Activated B cell treated with CpG ODN at 0.5 μM for 24 hours (primary cell): ENCODE data around the gene SYNE3. TPM values are rescaled to one million over a fixed set of nuclear protein-coding genes. Genes with fewer than 3 reads are reported as not detected.
A peak's percentile ranks its signal among the peaks of the same experiment; 100 is the strongest.

Experiments used
- ATAC-seq: fragments of 200-7000 bp; cut with Tn5 transposase; one replicate; pipeline ENCODE4 v1.10.0; 2021; ENCODE audit warnings: low read depth, mild to moderate bottlenecking, moderate library complexity
- CTCF ChIA-PET: fragments of 350-600 bp; sonication (Branson Sonifier 250); formaldehyde crosslinking; loops from one replicate; lab custom pipeline; 2021; ENCODE audit warnings: antibody characterized with exemption; lab: Charles Lee
- POLR2A ChIA-PET: fragments of 350-600 bp; sonication (Branson Sonifier 250); formaldehyde crosslinking; loops from one replicate; lab custom pipeline; 2021; ENCODE audit warnings: antibody characterized with exemption; lab: Charles Lee
- DNase-seq: peaks from one replicate; pipeline ENCODE4 v3.0.0; 2022
- H3K27ac Mint-ChIP-seq: one replicate; pipeline ENCODE4 v1.8.0; 2020; ENCODE audit warnings: mixed read lengths
- H3K27me3 Mint-ChIP-seq: one replicate; pipeline ENCODE4 v1.8.0; 2021; ENCODE audit warnings: mixed read lengths
- H3K36me3 Mint-ChIP-seq: one replicate; pipeline ENCODE4 v1.8.0; 2021; ENCODE audit warnings: low read depth, mixed read lengths
- H3K4me1 Mint-ChIP-seq: one replicate; pipeline ENCODE4 v1.8.0; 2021; ENCODE audit warnings: mixed read lengths
- H3K4me3 Mint-ChIP-seq: one replicate; pipeline ENCODE4 v1.8.0; 2020; ENCODE audit warnings: mild to moderate bottlenecking, mixed read lengths
- H3K9me3 Mint-ChIP-seq: one replicate; pipeline ENCODE4 v1.8.0; 2020; ENCODE audit warnings: mixed read lengths
- CTCF ChIP-seq: fragments of 200-600 bp; IDR thresholded peaks from one replicate; pipeline ENCODE4 v1.8.0; 2022; ENCODE audit warnings: antibody characterized with exemption, mild to moderate bottlenecking
- intact Hi-C: fragments of 100-400 bp; cut with micrococcal nuclease; formaldehyde crosslinking; loops from one replicate; pipeline ENCODE4 v1.15.1; 2024
- total RNA-seq: library from RNA; stranded (reverse); gene quantifications from 2 replicates; pipeline ENCODE4 v1.2.3, GENCODE V29; 2022

The SYNE3 gene
- total RNA-seq, 1 donor from 2014 or later, result 104 TPM

DNA sequence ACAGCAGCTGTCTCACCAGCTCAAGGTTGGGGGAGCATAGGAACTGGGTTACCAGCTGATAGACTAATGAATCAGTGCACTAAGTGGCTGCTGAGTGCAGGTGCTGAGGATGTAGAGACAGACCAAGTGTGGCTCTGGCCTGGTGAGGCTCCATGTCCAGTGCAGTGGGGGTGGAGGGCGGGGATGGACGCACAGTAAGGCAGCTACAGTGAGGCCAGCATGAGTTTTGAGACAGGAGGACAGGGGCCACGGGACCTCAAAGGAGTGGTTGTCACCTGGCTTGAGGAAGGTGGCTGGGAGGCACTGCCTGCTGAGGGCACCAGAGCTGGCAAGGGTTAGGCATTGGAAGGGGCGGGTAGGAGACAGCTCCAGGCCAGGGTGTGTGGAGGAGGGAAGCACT lies 37.0 kb downstream of the SYNE3 start:
- H3K27ac Mint-ChIP-seq, result peak overlapping the region; percentile 90
- ATAC-seq (no peak), DNase-seq (no peak)
- no peak overlapping the region for H3K4me3 Mint-ChIP-seq
- no peak for TF ChIP-seq CTCF
- peaks cover 48% of the 10 kb centered on the region for H3K36me3 Mint-ChIP-seq
- ChIA-PET CTCF (interaction anchor here (0.6 to 1.4 kb wide), 2 partner anchors 15 to 16 kb away, joined by 3 to 7 read pairs; no protein-coding TSS in a partner anchor), POLR2A (interaction anchor here (0.6 to 1.9 kb wide), 6 partner anchors 11 to 55 kb away, joined by 3 to 9 read pairs (median 4); partner anchors contain the start of gene GLRX5)
- no peaks in the 10 kb centered on the region for H3K9me3 Mint-ChIP-seq
- H3K27me3 Mint-ChIP-seq, result no peaks in the 10 kb centered on the region
- intact Hi-C loops, result no loop called here
- peaks cover 46% of the 10 kb centered on the region for H3K4me1 Mint-ChIP-seq

GRCh38 chr14:95478818-95479217 lies 37.6 kb downstream of the SYNE3 start:
- CTCF ChIA-PET, result interaction anchor here (0.6 kb wide), 1 partner anchor 14 kb away, joined by 3 read pairs; no protein-coding TSS in a partner anchor

GRCh38 chr14:95478309-95478708 lies 38.1 kb downstream of the SYNE3 start:
- H3K27ac Mint-ChIP-seq, result peak overlapping the region; percentile 25
- POLR2A ChIA-PET, result interaction anchor here (1.3 kb wide), 1 partner anchor 10 kb away, joined by 5 read pairs; no protein-coding TSS in a partner anchor
- no peak for TF ChIP-seq CTCF
- H3K36me3 Mint-ChIP-seq, result peaks cover 58% of the 10 kb centered on the region
- no peaks in the 10 kb centered on the region for H3K9me3 Mint-ChIP-seq
- CTCF ChIA-PET, result no interaction called here
- no peaks in the 10 kb centered on the region for H3K27me3 Mint-ChIP-seq
- DNase-seq (no peak), ATAC-seq (no peak)
- intact Hi-C loops, result no loop called here
- peaks cover 46% of the 10 kb centered on the region for H3K4me1 Mint-ChIP-seq
- no peak overlapping the region for H3K4me3 Mint-ChIP-seq

More at GRCh38 chr14:95478818-95479217, 37.6 kb downstream of the SYNE3 start:
- ATAC-seq, result no peak
- POLR2A ChIA-PET, result interaction anchor here (0.6 to 1.9 kb wide), 5 partner anchors 10 to 44 kb away, joined by 3 to 9 read pairs (median 4); no protein-coding TSS in a partner anchor
- Mint-ChIP-seq H3K4me1 (peaks cover 46% of the 10 kb centered on the region), H3K27ac (no peak overlapping the region), H3K36me3 (peaks cover 53% of the 10 kb centered on the region), H3K9me3 (no peaks in the 10 kb centered on the region), H3K27me3 (no peaks in the 10 kb centered on the region), H3K4me3 (no peak overlapping the region)
- TF ChIP-seq CTCF, result no peak
- DNase-seq, result no peak
- intact Hi-C loops, result no loop called here

GRCh38 chr14:95477411-95478269 lies 38.8 kb downstream of the SYNE3 start:
- ATAC-seq (no peak), DNase-seq (no peak)
- H3K9me3 Mint-ChIP-seq, result no peaks in the 10 kb centered on the region
- intact Hi-C loops, result no loop called here
- peaks cover 48% of the 10 kb centered on the region for H3K4me1 Mint-ChIP-seq
- ChIA-PET POLR2A (interaction anchor here (1.3 kb wide), 1 partner anchor 9 kb away, joined by 5 read pairs; no protein-coding TSS in a partner anchor), CTCF (no interaction called here)
- peaks cover 64% of the 10 kb centered on the region for H3K36me3 Mint-ChIP-seq
- H3K27me3 Mint-ChIP-seq, result no peaks in the 10 kb centered on the region
- H3K27ac Mint-ChIP-seq, result no peak overlapping the region
- no peak for TF ChIP-seq CTCF
- no peak overlapping the region for H3K4me3 Mint-ChIP-seq

DNA sequence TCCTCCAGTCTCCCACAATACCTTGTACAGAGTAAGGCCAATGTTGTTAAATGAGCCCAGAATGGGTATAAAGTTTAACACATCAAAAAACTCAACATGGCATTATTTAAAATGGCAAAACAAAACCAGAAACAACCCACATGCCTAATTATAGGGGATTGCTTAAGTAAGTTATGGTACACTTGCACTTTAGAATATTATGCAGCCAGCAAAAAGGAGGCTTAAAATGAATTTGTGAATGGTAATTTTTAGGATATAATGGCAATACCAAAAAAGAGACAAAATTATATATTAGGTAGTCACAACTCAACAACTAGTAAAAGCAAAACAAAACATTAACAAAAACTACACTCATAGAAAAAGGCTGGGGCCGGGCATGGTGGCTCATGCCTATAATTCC lies 39.7 kb downstream of the SYNE3 start:
- TF ChIP-seq CTCF, result no peak
- intact Hi-C loops, result no loop called here
- no peak for ATAC-seq
- ChIA-PET CTCF (no interaction called here), POLR2A (no interaction called here)
- Mint-ChIP-seq H3K9me3 (no peaks in the 10 kb centered on the region), H3K27ac (no peak overlapping the region), H3K4me3 (no peak overlapping the region), H3K27me3 (no peaks in the 10 kb centered on the region), H3K36me3 (peaks cover 73% of the 10 kb centered on the region), H3K4me1 (peaks cover 54% of the 10 kb centered on the region)
- DNase-seq, result no peak
